ENCODE measurements around the gene IFT20. TPM values are rescaled to one million over a fixed set of nuclear protein-coding genes. Genes with fewer than 3 reads are reported as not detected.

IFT20 gene
- total and polyA plus RNA-seq, 9 donors = 27.7 to 40.4 (median 34.8) TPM

DNA sequence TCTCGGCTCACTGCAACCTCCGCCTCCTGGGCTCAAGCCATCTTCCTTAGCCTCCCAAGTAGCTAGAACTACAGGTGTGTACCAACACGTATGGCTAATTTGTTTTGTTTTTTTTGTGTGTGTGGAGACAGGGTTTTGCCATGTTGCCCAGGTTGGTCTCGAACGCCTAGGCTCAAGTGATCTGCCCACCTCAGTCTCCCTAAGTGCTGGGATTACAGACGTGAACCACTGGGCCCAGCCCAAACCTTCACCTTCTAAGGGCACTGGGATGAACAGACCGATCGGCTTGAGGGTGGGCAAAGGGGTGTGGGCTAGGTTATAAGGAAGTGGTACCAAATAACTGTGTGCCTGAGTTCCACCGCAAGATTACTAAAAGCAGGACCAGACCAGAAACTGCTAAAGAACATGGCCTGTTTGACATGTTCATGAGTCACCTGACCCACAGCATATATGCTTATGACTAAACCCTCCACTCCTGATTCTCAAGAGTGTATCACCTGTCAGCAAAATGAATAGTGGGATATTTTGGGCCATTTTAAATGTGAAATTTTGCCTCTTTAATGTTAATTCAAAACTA is 8.2 kb downstream of the IFT20 start:
- peaks cover 55% of the 10 kb centered on the region for H3K36me3 ChIP-seq (ENCODE audit: control insufficient read depth, insufficient read depth, low read length)
- H3K4me1 ChIP-seq (ENCODE audit: control insufficient read depth, insufficient read depth, low read length) = no peaks in the 10 kb centered on the region
- H3K9me3 ChIP-seq (replicated peaks; ENCODE audit: control insufficient read depth, low read depth, low read length) = no peaks in the 10 kb centered on the region
- H3K27ac ChIP-seq (ENCODE audit: low read length) = no peak overlapping the region
- 100% methylated on average over 1 of the region's 9 CpGs for WGBS (ENCODE audit: insufficient coverage)
- DNase-seq = no peak
- H3K4me3 ChIP-seq (ENCODE audit: low read length) = no peak overlapping the region
- no peaks in the 10 kb centered on the region for H3K27me3 ChIP-seq (ENCODE audit: control insufficient read depth, insufficient read depth, low read length)

DNA sequence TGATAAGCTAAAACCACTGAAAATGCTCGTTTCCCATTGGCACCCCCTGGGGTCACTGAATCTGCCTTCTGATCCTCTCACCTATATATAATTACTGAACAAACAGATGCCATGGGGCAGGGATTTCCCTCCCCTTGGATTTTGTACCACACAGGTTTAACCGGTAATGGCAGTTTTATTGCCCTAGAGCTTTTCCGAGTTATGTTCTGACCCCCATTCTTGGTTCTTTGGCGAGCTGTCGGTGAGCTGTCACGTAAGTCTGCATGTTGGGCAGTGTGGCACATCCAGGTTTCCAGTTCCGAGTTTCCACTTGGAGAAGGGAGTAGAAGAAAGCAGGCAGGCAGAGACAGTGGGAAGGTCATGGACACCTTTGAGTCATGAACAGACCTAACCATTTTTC is 9.2 kb downstream of the IFT20 start:
- 80% methylated on average over 5 of the region's 7 CpGs for WGBS (ENCODE audit: insufficient coverage)

DNA sequence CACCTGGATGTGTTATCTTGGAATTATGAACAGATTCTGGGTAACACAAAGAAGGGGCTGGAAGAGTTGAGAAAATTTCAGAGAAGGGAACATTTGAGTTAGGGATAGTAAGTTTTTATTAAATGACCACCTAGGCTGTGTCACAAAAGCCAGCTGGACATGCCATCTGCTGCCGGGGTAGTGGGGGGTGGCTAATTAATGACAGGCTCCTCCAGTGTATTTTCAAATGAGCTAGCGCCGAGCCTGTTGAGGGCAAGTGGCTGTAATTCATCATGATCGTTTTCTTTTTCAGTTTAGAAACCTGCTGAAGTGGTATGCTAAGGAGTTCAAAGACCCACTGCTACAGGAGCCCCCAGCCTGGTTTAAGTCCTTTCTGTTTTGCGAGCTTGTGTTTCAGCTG is 10.1 kb downstream of the IFT20 start:
- Histone ChIP-seq H3K9me3 (replicated peaks; ENCODE audit: control insufficient read depth, low read depth, low read length) (no peaks in the 10 kb centered on the region), H3K4me3 (ENCODE audit: low read length) (no peak overlapping the region), H3K27ac (ENCODE audit: low read length) (no peak overlapping the region), H3K27me3 (ENCODE audit: control insufficient read depth, insufficient read depth, low read length) (no peaks in the 10 kb centered on the region), H3K4me1 (ENCODE audit: control insufficient read depth, insufficient read depth, low read length) (peaks cover 5% of the 10 kb centered on the region), H3K36me3 (ENCODE audit: control insufficient read depth, insufficient read depth, low read length) (peaks cover 36% of the 10 kb centered on the region)
- WGBS (ENCODE audit: insufficient coverage) = 30% methylated on average over 4 of the region's 5 CpGs
- no peak for DNase-seq

More for the DNA sequence above, 9.2 kb downstream of the IFT20 start:
- Histone ChIP-seq H3K4me1 (ENCODE audit: control insufficient read depth, insufficient read depth, low read length) (no peaks in the 10 kb centered on the region), H3K27ac (ENCODE audit: low read length) (no peak overlapping the region), H3K36me3 (ENCODE audit: control insufficient read depth, insufficient read depth, low read length) (peaks cover 45% of the 10 kb centered on the region), H3K4me3 (ENCODE audit: low read length) (no peak overlapping the region), H3K9me3 (replicated peaks; ENCODE audit: control insufficient read depth, low read depth, low read length) (no peaks in the 10 kb centered on the region), H3K27me3 (ENCODE audit: control insufficient read depth, insufficient read depth, low read length) (no peaks in the 10 kb centered on the region)
- no peak for DNase-seq

DNA sequence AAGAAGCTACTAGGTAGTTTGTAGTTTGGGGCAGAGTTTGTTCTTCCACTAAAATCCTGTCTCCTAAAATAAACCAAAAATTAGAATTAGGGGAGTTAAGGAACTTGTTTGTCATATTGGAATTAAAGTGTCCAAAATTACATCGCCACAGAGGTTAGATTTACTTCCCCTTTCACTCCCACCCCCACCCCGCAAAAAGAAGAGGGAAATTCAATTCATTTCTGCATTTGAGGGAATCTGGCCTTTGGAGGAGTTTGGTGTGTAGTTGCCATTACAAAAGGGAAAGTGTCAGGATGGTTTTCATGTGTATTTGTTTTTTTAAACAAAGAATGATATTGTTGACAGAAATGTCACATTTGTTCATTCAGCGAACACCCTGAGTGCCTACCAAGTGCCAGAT is 10.5 kb downstream of the IFT20 start:
- Histone ChIP-seq H3K9me3 (replicated peaks; ENCODE audit: control insufficient read depth, low read depth, low read length) (no peaks in the 10 kb centered on the region), H3K4me1 (ENCODE audit: control insufficient read depth, insufficient read depth, low read length) (peaks cover 9% of the 10 kb centered on the region), H3K4me3 (ENCODE audit: low read length) (no peak overlapping the region), H3K36me3 (ENCODE audit: control insufficient read depth, insufficient read depth, low read length) (peaks cover 32% of the 10 kb centered on the region), H3K27me3 (ENCODE audit: control insufficient read depth, insufficient read depth, low read length) (no peaks in the 10 kb centered on the region), H3K27ac (ENCODE audit: low read length) (no peak overlapping the region)
- 67% methylated on average over 1 of the region's 3 CpGs for WGBS (ENCODE audit: insufficient coverage)
- DNase-seq = no peak

DNA sequence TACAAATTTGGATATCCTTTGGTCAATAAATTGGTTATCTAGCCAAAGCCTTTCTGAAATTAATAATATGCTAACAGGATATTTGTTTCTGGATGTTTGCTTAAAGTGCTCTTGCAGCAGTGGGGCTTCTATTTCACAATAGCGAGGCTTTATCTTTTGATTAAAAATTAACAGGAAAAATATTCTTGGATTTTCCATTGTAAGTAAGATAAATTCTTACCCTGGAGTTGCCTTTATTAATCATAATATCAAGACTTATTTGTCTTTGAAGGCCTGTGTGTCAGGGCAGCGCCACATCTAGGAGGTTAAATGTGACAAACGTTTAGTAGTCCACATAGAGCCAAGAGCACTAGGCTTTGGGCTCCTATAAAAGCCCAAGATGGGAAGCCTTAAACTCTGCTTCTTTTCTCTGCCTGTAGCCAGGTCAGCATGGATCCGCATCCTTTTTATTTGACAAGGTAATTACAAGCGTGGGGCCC is 11.0 kb downstream of the IFT20 start:
- Histone ChIP-seq H3K27me3 (ENCODE audit: control insufficient read depth, insufficient read depth, low read length) (no peaks in the 10 kb centered on the region), H3K36me3 (ENCODE audit: control insufficient read depth, insufficient read depth, low read length) (peaks cover 29% of the 10 kb centered on the region), H3K27ac (ENCODE audit: low read length) (no peak overlapping the region), H3K9me3 (replicated peaks; ENCODE audit: control insufficient read depth, low read depth, low read length) (no peaks in the 10 kb centered on the region), H3K4me3 (ENCODE audit: low read length) (no peak overlapping the region), H3K4me1 (ENCODE audit: control insufficient read depth, insufficient read depth, low read length) (peaks cover 9% of the 10 kb centered on the region)
- WGBS (ENCODE audit: insufficient coverage) = no CpG with 5 or more reads among the region's 5 CpGs
- no peak for DNase-seq

DNA sequence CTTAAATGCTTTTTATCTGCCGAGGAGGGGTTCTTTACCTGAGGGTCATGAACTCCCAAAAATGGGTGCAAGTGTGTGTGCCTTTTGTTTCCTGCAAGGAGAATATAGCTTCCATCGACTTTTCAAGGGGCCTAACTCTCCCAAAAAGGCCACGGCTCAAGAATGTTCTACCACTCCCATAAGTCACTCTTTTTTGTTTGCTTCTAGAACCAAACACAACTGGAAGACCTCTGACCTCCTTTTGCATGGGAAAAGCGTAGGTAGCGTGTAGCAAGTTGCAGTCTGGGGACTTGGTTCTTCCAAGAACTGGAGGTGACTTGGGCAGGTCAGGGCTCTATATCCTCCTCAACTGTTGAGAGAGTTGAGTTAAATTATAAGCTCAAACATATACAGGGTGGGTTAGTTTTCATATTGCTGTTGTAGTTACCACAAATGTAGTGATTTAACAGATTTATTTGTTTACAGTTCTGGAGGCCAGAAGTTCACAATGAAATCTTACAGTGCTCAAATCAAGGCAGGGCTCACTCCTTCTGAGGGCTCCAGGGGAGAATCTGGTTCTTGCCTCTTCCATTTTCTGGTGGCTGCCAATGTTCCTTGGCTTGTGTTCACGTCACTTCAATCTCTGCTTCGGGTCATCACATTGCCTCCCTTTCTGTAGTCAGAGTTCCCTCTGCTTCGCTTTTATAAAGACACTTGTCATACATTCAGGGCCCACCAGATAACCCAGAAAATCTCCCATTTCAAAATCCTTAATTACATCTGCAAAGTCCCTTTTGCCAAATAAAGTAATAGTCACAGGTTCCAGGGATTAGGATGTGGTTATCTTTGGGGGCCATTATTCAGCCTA is 14.8 kb downstream of the IFT20 start:
- Histone ChIP-seq H3K9me3 (replicated peaks; ENCODE audit: control insufficient read depth, low read depth, low read length) (no peaks in the 10 kb centered on the region), H3K4me3 (ENCODE audit: low read length) (no peak overlapping the region), H3K27me3 (ENCODE audit: control insufficient read depth, insufficient read depth, low read length) (peaks cover 6% of the 10 kb centered on the region), H3K27ac (ENCODE audit: low read length) (no peak overlapping the region), H3K36me3 (ENCODE audit: control insufficient read depth, insufficient read depth, low read length) (no peaks in the 10 kb centered on the region), H3K4me1 (ENCODE audit: control insufficient read depth, insufficient read depth, low read length) (peaks cover 17% of the 10 kb centered on the region)
- DNase-seq = no peak
- 60% methylated on average over 3 of the region's 8 CpGs for WGBS (ENCODE audit: insufficient coverage)

DNA sequence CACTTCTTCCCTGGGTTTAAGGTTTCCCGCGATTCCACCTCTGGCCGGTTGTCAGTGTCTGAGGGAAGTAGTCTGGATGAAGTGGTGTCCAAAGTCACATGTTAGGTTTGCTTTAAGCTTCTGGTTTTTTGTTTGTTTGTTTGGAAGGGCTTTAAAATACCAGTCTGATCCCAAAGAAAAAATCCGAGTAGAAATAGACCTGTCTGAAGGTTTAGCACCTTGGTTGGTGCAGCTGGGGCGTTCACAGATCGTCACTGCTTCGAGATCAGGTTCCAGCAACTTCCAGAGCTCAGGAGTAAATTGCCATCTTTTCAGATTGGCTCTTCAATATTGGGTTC is 15.7 kb downstream of the IFT20 start:
- Histone ChIP-seq H3K36me3 (ENCODE audit: control insufficient read depth, insufficient read depth, low read length) (no peaks in the 10 kb centered on the region), H3K4me3 (ENCODE audit: low read length) (peak overlapping the region; percentile 62), H3K27ac (ENCODE audit: low read length) (peak overlapping the region; percentile 74), H3K9me3 (replicated peaks; ENCODE audit: control insufficient read depth, low read depth, low read length) (no peaks in the 10 kb centered on the region), H3K4me1 (ENCODE audit: control insufficient read depth, insufficient read depth, low read length) (peaks cover 17% of the 10 kb centered on the region), H3K27me3 (ENCODE audit: control insufficient read depth, insufficient read depth, low read length) (peaks cover 6% of the 10 kb centered on the region)
- no peak for DNase-seq
- 0% methylated on average over 7 of the region's 7 CpGs for WGBS (ENCODE audit: insufficient coverage)

DNA sequence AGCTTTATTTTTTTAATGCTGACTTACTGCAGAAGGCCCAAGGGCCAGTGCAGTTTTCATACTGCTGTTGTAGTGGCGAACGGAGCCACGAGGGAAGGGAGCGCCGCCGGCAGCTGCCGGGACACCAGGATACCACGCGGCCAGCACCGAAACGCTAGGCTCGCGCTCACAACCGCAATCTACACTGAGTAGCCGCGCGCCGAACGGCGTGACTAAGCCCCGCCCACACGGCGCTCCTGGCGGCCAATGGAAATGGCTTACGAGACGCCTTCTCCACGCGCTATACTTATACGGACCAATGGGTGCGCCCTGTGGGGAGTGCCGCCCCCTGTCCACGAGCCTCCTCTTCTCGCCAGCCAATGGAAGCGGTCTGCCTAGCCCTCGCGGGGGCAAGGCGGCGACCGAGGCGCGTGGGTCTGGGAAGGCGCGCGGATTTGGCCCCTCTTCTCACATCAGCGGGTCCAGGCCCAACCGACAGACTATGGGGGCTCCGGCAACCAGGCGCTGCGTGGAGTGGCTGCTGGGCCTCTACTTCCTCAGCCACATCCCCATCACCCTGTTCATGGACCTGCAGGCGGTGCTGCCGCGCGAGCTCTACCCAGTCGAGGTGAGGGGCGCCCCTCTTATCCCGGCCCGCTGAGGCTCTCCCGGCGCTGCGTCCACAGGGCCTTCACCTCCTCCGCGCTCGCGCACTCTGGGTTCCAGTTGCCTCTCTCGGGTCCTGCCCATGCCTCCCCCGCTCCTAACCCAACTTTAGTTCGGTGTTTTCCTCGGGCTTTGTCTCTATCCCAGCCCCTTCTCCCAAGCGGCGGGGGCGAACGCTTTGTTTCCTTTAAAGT is 16.3 kb downstream of the IFT20 start, which contains the start of gene TMEM97:
TMEM97 (plus strand) TSS at position 442 of the 839 bp plus-strand sequence; CDS start at position 482, 40 bp downstream.
- Histone ChIP-seq H3K27me3 (ENCODE audit: control insufficient read depth, insufficient read depth, low read length) (peaks cover 6% of the 10 kb centered on the region), H3K4me3 (ENCODE audit: low read length) (peak within 1 kb of the TSS; percentile 62), H3K9me3 (replicated peaks; ENCODE audit: control insufficient read depth, low read depth, low read length) (no peaks in the 10 kb centered on the region), H3K36me3 (ENCODE audit: control insufficient read depth, insufficient read depth, low read length) (no peaks in the 10 kb centered on the region), H3K4me1 (ENCODE audit: control insufficient read depth, insufficient read depth, low read length) (peaks cover 17% of the 10 kb centered on the region), H3K27ac (ENCODE audit: low read length) (peak within 1 kb of the TSS; percentile 74)
- under 1% methylated on average over 61 of the region's 72 CpGs for WGBS (ENCODE audit: insufficient coverage)
- DNase-seq = peak; percentile 99

DNA sequence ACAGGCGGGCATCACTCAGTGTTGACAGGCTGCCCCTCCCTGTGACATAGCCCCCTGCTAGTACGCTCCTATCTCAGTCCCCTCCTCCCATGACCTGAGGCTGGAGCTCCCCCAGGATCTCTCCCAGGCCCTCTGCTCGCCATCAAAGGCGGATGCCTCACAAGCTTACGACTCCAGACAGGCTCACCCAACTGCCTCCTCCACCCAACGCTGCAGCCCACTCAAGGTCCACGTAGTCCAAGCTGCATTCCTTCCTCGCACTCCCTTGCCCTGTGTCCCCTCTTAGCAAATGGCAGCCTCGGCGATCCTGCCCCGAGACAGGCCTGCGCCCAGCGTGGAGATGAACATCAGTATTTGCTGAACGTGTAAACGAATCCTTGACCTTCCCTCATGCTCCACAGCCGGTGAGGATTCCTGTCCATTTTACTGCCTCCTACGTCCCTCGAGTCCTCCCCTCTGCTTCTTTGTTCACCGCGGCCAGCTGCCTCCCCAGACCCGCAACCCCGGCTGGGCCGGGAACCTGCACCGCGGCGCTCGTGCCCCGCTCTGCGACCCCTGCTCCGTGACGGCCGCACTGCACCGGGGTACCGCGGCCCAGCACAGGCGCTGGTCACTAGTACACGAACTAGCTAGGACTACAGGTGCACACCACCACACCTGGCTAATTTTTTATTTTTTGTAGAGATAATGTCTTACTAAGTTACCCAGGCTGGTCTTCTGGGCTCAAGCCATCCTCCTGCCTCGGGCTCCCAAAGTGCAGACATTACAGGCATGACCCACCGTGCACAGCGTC is 17.1 kb downstream of the IFT20 start:
- no peak for DNase-seq
- no peaks in the 10 kb centered on the region for H3K9me3 ChIP-seq (replicated peaks; ENCODE audit: control insufficient read depth, low read depth, low read length)
- peaks cover 6% of the 10 kb centered on the region for H3K27me3 ChIP-seq (ENCODE audit: control insufficient read depth, insufficient read depth, low read length)
- H3K36me3 ChIP-seq (ENCODE audit: control insufficient read depth, insufficient read depth, low read length) = no peaks in the 10 kb centered on the region
- H3K4me1 ChIP-seq (ENCODE audit: control insufficient read depth, insufficient read depth, low read length) = peaks cover 17% of the 10 kb centered on the region
- H3K27ac ChIP-seq (ENCODE audit: low read length) = peak overlapping the region; percentile 29
- peak overlapping the region; percentile 62 for H3K4me3 ChIP-seq (ENCODE audit: low read length)
- WGBS (ENCODE audit: insufficient coverage) = 4% methylated on average over 35 of the region's 40 CpGs
